VCaP (cell line): ENCODE measurements around the gene TGFBRAP1.

Experiments used
- H3K27ac ChIP-seq: fragments of 450-650 bp; 2 replicates; pipeline ENCODE4 v1.5.1; 2017
- CTCF ChIP-seq: fragments of 450-650 bp; conservative IDR thresholded peaks from 2 replicates; pipeline ENCODE4 v1.5.1; 2017; ENCODE audit warnings: mild to moderate bottlenecking, moderate library complexity

The TGFBRAP1 gene

GRCh38 chr2:105329561-105330495, at the start of gene TGFBRAP1:
TGFBRAP1 (minus strand) TSS chr2:105329735; CDS start chr2:105308301, 21,434 bp downstream.
- peak within 1 kb of the TSS; percentile 93 for H3K27ac ChIP-seq
- no peak for TF ChIP-seq CTCF

- no peak overlapping the region for H3K27ac ChIP-seq
Observed at GRCh38 chr2:105378921-105379383, 49.4 kb upstream of the TGFBRAP1 start.

GRCh38 chr2:105378276-105378840, 48.8 kb upstream of the TGFBRAP1 start:
- no peak for TF ChIP-seq CTCF
- H3K27ac ChIP-seq, result no peak overlapping the region

More at GRCh38 chr2:105378921-105379383, 49.4 kb upstream of the TGFBRAP1 start:
- no peak for TF ChIP-seq CTCF

GRCh38 chr2:105377871-105378270, 48.3 kb upstream of the TGFBRAP1 start:
- TF ChIP-seq CTCF, result peak; percentile 63
- no peak overlapping the region for H3K27ac ChIP-seq

- H3K27ac ChIP-seq, result no peak overlapping the region
- TF ChIP-seq CTCF, result no peak
Observed at GRCh38 chr2:105376789-105377240, 47.3 kb upstream of the TGFBRAP1 start.

- no peak overlapping the region for H3K27ac ChIP-seq
- no peak for TF ChIP-seq CTCF
Observed at GRCh38 chr2:105376010-105376409, 46.5 kb upstream of the TGFBRAP1 start.

- TF ChIP-seq CTCF, result no peak
- H3K27ac ChIP-seq, result no peak overlapping the region
Observed at GRCh38 chr2:105375001-105375561, 45.5 kb upstream of the TGFBRAP1 start.
